HepG2 (cell line): ENCODE results near the gene HEXIM1. TPM values are rescaled to one million over a fixed set of nuclear protein-coding genes. Genes with fewer than 3 reads are reported as not detected.
A peak's percentile ranks its signal among the peaks of the same experiment; 100 is the strongest.

ENCODE experiments used
- MATR3 ChIP-seq: sonication (generic); formaldehyde crosslinking; IDR thresholded peaks from 2 replicates; pipeline ENCODE4 v1.4.0; 2020; ENCODE audit warnings: missing genetic modification reagents
- NR2F2 ChIP-seq: IDR thresholded peaks from 2 replicates; pipeline ENCODE4 v1.6.1; 2012; ENCODE audit warnings: low read depth, inconsistent platforms, borderline replicate concordance
- POLR2AphosphoS2 ChIP-seq: IDR thresholded peaks from 2 replicates; pipeline ENCODE4 v1.6.1; 2011; ENCODE audit warnings: low read depth, low read length, improper control_type of control experiment
- ZMYM4 ChIP-seq: sonication (generic); formaldehyde crosslinking; IDR thresholded peaks from 2 replicates; pipeline ENCODE4 v1.8.1; 2023; ENCODE audit warnings: mild to moderate bottlenecking, missing genetic modification reagents
- ZNF616 ChIP-seq: sonication (generic); formaldehyde crosslinking; IDR thresholded peaks from 2 replicates; pipeline ENCODE4 v1.5.0; 2020; ENCODE audit warnings: low read depth, mild to moderate bottlenecking, missing genetic modification reagents
- ZNF724P ChIP-seq: sonication (generic); formaldehyde crosslinking; IDR thresholded peaks from 2 replicates; pipeline ENCODE4 v1.8.0; 2022; ENCODE audit warnings: missing genetic modification reagents, borderline replicate concordance
- ZNF788 ChIP-seq: sonication (generic); formaldehyde crosslinking; IDR thresholded peaks from 2 replicates; pipeline ENCODE4 v1.5.0; 2020; ENCODE audit warnings: mild to moderate bottlenecking, missing genetic modification reagents, borderline replicate concordance
- polyA plus RNA-seq, 8 experiments: library from polyadenylated mRNA; depleted of rRNA in 3 of 8; stranded (reverse) in 7 of 8; unstranded in 1 of 8; fragments of >200 nt; fragmentation: Illumina TruSeq in 4 of 8; extraction: Trizol in 4 of 8; gene quantifications; 2 replicates each; pipeline versions ENCODE4 v1.2.1 to v1.2.3, GENCODE V29; 2011 to 2016; ENCODE audit warnings: low read depth in 4 of 8, missing spikeins in 1 of 8, mixed read lengths in 1 of 8; ENCODE audit not compliant: insufficient read depth in 1 of 8
- total RNA-seq, 5 experiments: library from RNA; depleted of rRNA; stranded (reverse); fragments of >200 nt; fragmentation: Illumina TruSeq; extraction: Trizol; gene quantifications; 2 replicates each; pipeline ENCODE4 v1.2.3, GENCODE V29; 2016; ENCODE audit warnings: low read depth in 1 of 5
- TF ChIP-seq, protein P1 (sequence below): sonication (generic); formaldehyde crosslinking; IDR thresholded peaks from 2 replicates; pipeline ENCODE4 v1.4.0; 2020; ENCODE audit warnings: missing genetic modification reagents
- TF ChIP-seq, protein P2 (sequence below): sonication (generic); formaldehyde crosslinking; IDR thresholded peaks from 2 replicates; pipeline ENCODE4 v1.8.0; 2022; ENCODE audit warnings: low read depth, missing genetic modification reagents
- TF ChIP-seq, protein P3 (sequence below): sonication (generic); formaldehyde crosslinking; IDR thresholded peaks from 2 replicates; pipeline ENCODE4 v1.4.0; 2020; ENCODE audit warnings: missing genetic modification reagents, borderline replicate concordance

The HEXIM1 gene
- total and polyA plus RNA-seq, 2 of the 13 experiments (the other 11 are each of a cell fraction or from before 2014, with no cell fraction given), result 10.5 to 16.6 TPM

DNA sequence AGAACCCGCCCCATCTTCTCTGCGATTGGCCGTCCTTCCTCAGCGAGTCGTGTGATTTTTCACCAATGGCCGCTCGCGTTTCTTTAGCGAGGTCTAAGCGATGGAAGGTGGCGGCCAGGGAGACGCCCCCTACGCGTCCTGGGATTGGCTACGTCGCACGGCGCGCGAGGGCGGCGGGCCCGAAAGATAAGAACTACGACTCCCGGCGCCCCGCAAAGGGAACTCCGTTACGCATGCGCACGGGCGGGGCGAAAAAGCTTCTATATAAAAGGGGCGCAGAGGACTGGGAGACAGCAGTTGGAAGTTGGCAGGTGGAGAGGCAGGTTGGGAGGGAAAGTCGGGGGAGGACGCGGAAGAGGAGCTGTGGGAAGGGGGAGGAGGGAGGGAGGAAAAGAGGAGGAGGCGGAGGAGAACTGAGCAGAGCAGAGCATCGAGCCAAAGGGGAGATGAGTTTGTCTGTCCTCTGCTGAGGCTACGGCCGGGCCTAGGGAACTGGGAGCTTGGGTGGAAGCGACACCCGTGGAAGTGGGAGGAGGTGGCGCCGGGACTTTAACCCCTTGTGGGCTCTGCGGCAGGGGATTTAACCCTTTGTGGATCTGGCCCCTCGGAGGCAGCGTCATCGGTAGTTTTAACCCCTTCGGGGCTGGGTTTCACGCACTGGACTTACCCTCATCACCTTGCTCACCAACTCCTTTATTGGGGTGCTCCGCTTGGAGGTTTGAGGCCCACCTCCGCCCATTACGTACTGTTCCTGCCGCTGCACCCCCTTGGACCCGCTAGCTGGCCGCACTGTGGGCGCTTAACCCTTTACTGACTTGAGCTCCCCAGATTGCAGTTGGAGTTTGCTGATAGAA is at the start of gene HEXIM1 (continued):
- TF ChIP-seq, protein P1, sequence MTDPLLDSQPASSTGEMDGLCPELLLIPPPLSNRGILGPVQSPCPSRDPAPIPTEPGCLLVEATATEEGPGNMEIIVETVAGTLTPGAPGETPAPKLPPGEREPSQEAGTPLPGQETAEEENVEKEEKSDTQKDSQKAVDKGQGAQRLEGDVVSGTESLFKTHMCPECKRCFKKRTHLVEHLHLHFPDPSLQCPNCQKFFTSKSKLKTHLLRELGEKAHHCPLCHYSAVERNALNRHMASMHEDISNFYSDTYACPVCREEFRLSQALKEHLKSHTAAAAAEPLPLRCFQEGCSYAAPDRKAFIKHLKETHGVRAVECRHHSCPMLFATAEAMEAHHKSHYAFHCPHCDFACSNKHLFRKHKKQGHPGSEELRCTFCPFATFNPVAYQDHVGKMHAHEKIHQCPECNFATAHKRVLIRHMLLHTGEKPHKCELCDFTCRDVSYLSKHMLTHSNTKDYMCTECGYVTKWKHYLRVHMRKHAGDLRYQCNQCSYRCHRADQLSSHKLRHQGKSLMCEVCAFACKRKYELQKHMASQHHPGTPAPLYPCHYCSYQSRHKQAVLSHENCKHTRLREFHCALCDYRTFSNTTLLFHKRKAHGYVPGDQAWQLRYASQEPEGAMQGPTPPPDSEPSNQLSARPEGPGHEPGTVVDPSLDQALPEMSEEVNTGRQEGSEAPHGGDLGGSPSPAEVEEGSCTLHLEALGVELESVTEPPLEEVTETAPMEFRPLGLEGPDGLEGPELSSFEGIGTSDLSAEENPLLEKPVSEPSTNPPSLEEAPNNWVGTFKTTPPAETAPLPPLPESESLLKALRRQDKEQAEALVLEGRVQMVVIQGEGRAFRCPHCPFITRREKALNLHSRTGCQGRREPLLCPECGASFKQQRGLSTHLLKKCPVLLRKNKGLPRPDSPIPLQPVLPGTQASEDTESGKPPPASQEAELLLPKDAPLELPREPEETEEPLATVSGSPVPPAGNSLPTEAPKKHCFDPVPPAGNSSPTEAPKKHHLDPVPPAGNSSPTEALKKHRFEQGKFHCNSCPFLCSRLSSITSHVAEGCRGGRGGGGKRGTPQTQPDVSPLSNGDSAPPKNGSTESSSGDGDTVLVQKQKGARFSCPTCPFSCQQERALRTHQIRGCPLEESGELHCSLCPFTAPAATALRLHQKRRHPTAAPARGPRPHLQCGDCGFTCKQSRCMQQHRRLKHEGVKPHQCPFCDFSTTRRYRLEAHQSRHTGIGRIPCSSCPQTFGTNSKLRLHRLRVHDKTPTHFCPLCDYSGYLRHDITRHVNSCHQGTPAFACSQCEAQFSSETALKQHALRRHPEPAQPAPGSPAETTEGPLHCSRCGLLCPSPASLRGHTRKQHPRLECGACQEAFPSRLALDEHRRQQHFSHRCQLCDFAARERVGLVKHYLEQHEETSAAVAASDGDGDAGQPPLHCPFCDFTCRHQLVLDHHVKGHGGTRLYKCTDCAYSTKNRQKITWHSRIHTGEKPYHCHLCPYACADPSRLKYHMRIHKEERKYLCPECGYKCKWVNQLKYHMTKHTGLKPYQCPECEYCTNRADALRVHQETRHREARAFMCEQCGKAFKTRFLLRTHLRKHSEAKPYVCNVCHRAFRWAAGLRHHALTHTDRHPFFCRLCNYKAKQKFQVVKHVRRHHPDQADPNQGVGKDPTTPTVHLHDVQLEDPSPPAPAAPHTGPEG (CRISPR knock-in tag), result peak; percentile 60; the same call in 1 of the 2 replicates
- TF ChIP-seq ZNF616 (CRISPR knock-in tag), result no peak
- no peak; the same call in 1 of the 2 replicates for TF ChIP-seq ZNF788 (CRISPR knock-in tag)
- peak; percentile 95 for TF ChIP-seq ZMYM4 (CRISPR knock-in tag)
- TF ChIP-seq MATR3 (CRISPR knock-in tag), result no peak
- peak; percentile 86; the same call in 1 of the 2 replicates for TF ChIP-seq ZNF724P (CRISPR knock-in tag)
- TF ChIP-seq, protein P2, sequence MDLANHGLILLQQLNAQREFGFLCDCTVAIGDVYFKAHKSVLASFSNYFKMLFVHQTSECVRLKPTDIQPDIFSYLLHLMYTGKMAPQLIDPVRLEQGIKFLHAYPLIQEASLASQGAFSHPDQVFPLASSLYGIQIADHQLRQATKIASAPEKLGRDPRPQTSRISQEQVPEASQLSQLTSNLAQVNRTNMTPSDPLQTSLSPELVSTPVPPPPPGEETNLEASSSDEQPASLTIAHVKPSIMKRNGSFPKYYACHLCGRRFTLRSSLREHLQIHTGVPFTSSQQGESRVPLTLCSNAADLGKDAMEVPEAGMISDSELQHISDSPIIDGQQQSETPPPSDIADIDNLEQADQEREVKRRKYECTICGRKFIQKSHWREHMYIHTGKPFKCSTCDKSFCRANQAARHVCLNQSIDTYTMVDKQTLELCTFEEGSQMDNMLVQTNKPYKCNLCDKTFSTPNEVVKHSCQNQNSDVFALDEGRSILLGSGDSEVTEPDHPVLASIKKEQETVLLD, result 0 out of 2 replicates have a peak, but pooled peaks have one; percentile 68
- peak; percentile 100 for TF ChIP-seq POLR2AphosphoS2
- TF ChIP-seq, protein P3, sequence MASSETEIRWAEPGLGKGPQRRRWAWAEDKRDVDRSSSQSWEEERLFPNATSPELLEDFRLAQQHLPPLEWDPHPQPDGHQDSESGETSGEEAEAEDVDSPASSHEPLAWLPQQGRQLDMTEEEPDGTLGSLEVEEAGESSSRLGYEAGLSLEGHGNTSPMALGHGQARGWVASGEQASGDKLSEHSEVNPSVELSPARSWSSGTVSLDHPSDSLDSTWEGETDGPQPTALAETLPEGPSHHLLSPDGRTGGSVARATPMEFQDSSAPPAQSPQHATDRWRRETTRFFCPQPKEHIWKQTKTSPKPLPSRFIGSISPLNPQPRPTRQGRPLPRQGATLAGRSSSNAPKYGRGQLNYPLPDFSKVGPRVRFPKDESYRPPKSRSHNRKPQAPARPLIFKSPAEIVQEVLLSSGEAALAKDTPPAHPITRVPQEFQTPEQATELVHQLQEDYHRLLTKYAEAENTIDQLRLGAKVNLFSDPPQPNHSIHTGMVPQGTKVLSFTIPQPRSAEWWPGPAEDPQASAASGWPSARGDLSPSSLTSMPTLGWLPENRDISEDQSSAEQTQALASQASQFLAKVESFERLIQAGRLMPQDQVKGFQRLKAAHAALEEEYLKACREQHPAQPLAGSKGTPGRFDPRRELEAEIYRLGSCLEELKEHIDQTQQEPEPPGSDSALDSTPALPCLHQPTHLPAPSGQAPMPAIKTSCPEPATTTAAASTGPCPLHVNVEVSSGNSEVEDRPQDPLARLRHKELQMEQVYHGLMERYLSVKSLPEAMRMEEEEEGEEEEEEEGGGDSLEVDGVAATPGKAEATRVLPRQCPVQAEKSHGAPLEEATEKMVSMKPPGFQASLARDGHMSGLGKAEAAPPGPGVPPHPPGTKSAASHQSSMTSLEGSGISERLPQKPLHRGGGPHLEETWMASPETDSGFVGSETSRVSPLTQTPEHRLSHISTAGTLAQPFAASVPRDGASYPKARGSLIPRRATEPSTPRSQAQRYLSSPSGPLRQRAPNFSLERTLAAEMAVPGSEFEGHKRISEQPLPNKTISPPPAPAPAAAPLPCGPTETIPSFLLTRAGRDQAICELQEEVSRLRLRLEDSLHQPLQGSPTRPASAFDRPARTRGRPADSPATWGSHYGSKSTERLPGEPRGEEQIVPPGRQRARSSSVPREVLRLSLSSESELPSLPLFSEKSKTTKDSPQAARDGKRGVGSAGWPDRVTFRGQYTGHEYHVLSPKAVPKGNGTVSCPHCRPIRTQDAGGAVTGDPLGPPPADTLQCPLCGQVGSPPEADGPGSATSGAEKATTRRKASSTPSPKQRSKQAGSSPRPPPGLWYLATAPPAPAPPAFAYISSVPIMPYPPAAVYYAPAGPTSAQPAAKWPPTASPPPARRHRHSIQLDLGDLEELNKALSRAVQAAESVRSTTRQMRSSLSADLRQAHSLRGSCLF (CRISPR knock-in tag), result no peak
- peak; percentile 82; the same call in 1 of the 2 replicates for TF ChIP-seq NR2F2
